Panc1 (cell line): ENCODE results near the gene NPFFR2.

Experiments
- CTCF ChIP-seq: fragments of 450-650 bp; IDR thresholded peaks from 2 replicates; pipeline ENCODE4 v1.5.1; 2017; ENCODE audit warnings: mild to moderate bottlenecking
- POLR2AphosphoS5 ChIP-seq: IDR thresholded peaks from 2 replicates; pipeline ENCODE4 v1.6.1; 2012; ENCODE audit warnings: mild to moderate bottlenecking, low read depth, low read length, moderate library complexity

GRCh38 chr4:72112514-72113156 lies 80.8 kb downstream of the NPFFR2 start:
- no peak for TF ChIP-seq CTCF
- no peak for TF ChIP-seq POLR2AphosphoS5
